AG20443 (cell line): ENCODE measurements around the gene SCAMP3.

Experiments used
- DNase-seq: peaks from one replicate; pipeline ENCODE4 v3.0.0; 2012; ENCODE audit warnings: low spot score, mixed read lengths

Gene SCAMP3

GRCh38 chr1:155285063-155285462 lies 22.9 kb upstream of the SCAMP3 start:
- DNase-seq = no peak

DNA sequence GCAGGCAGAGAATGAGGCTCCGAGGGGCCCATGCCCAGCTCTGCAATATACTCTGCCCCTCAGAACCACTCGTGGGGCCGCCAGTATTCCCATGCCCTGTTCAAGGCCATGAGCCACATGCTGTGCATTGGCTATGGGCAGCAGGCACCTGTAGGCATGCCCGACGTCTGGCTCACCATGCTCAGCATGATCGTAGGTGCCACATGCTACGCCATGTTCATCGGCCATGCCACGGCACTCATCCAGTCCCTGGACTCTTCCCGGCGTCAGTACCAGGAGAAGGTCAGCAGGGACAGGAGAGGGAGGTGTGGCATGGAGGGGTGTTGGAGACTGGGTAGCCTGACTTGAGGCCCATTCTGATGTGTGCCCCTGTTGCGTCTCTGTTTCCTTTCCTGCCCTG lies 22.3 kb upstream of the SCAMP3 start:
- no peak for DNase-seq

- DNase-seq = no peak
Observed at GRCh38 chr1:155282488-155283091, 20.4 kb upstream of the SCAMP3 start.

DNA sequence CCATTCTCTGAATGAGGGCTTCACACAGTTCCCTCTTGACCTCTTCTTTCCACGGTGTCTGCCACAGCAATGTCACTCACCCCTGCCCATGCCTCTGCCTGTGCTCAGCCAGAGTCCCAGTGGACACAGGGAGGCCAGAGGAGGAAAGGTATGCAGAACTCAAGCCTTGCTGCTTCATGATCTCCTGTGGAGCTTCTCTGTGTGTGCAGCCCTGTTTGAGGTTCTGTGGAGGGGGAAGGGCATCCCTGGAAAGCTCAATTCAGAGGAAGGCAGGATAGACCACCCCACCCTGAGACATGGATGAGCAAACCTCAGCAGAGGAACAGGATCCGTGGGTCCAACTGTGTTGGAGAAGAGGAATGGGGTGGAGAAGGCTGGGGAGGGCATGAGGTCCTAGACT lies 17.1 kb upstream of the SCAMP3 start:
- no peak for DNase-seq

- DNase-seq = no peak
Observed at GRCh38 chr1:155278689-155279160, 16.6 kb upstream of the SCAMP3 start.

- DNase-seq = peak; percentile 55
Observed at GRCh38 chr1:155277902-155278688, 15.9 kb upstream of the SCAMP3 start.

- peak; percentile 99 for DNase-seq
Observed at GRCh38 chr1:155277070-155277901, 15.1 kb upstream of the SCAMP3 start, which contains the start of gene HCN3. Gene HCN3 (plus strand): TSS chr1:155277463. CDS start chr1:155277591, 128 bp downstream.

GRCh38 chr1:155273343-155274245 lies 11.4 kb upstream of the SCAMP3 start, which contains the start of gene CLK2:
Gene CLK2 (minus strand): TSS chr1:155273504. CDS start chr1:155270977, 2,527 bp downstream.
- DNase-seq = peak; percentile 97

DNA sequence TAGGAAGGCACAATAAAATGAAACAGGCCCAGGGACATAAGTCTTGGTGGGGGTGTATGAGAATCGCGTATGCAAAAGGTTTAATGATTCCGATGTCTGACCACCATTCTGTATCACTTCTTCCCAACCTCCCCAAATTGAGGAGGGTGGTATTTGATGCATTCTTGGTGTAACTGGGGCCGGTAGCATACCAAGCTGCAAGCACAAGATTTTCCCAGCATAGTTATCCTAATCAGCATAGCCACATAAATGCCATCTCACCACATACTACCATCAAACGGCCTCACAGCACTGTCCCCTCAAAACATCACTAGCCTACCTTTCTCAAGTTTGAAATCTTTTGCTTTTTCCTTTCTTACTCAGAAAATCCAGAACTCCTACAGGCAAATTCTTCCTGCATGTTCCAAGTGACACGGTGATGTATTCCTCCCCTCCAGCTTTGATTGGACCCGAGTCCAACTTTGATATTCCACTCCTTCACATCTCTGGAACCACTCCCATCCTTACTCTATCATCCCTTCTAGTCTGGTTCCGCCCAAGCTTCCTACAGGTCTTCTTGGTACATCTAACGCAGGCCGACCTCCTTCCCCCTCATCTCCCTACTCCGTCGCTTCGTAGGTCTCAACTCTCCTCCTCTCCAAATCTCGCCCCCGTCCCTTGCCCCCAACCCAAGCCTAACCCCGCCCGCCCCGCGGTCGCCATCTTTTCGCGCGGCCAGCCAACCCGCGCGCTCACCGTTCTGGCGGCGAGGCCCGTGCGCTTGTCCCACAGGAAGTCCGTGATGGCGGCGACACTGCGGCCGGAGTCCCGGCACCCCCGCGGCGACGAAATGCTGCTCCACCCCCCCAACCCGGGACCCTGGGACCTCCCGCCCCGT lies 10.5 kb upstream of the SCAMP3 start:
- peak; percentile 55 for DNase-seq

- no peak for DNase-seq
Observed at GRCh38 chr1:155269381-155269780, 7.2 kb upstream of the SCAMP3 start.

GRCh38 chr1:155268630-155269029 lies 6.5 kb upstream of the SCAMP3 start:
- no peak for DNase-seq

- no peak for DNase-seq
Observed at GRCh38 chr1:155267373-155267772, 5.2 kb upstream of the SCAMP3 start.

- DNase-seq = no peak
Observed at GRCh38 chr1:155266553-155266952, 4.4 kb upstream of the SCAMP3 start.

DNA sequence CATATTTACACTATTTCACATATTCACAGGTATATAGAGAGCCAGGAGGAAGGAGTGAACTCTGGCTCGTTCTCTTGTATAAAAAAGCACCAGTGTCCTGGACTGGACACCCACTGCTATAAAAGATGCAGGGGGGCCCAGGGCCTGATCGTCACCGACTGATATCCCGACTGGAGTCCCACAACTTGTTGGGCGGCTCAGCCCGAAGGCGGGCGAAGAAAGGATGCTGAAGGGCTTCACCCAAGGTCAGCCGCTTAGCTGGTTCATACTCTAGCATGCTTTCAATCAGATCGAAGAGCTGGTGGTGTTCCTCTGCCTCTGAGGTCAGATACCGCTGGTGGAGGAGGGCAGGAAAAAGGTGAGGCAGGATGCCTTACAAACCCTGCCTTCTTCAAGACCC lies 907 bp upstream of the SCAMP3 start:
- no peak for DNase-seq

DNA sequence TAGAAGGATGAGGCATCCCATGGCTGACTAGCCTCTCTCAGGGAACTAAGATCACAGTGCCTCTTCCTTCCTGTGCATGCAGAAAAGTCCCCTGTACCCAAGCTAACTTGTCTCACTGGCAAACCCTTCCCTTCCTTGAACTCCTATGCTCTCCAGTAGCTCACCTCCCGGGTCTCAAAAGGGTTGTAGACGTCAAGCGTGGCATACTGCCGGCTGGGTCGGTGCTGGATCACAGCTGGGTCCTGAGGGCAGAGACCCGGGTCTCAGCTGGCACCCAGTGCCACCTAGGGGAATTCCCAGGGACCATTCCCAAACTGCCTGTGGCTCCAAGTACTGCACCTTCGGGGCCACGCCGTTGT lies 688 bp downstream of the SCAMP3 start:
- no peak for DNase-seq

- no peak for DNase-seq
Observed at GRCh38 chr1:155260276-155260675, 1.9 kb downstream of the SCAMP3 start.

DNA sequence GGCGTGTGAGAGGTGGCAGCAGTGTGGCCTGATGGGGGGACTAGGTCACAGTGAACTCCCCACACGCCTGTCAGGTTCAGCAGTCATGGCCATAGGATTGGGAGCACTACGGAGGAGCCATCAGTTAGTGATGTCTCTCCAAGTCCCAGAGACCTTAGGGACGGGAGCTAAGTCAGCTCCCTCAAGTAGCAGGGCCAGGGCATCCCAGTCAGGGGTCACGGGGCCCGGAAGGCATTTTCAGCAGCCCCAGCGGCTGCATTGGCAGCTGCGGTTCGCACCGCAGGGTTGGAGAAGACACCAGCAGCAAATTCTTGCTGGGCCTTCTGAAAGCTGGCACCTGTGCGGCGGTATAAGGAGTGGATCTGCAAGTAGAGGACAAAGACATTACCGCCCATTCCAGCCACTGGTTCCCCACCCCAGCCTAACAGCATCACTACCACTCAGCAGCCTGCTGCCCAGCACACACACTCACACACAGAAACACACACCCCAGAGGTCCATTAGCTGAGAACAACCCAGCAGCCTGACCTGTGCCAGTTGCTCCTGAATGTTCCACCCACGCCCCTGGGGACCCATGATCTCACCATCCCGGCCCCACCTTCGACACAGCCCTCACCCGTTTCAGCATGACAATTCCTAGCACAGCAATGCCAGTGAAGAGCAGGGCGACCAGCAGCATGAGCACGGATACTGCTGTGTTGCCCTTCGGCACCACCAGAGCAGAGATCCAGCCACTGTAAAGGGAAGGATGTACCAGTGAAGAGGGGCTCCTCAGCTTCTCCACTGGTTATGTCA lies 5.9 kb downstream of the SCAMP3 start:
- DNase-seq = no peak

DNA sequence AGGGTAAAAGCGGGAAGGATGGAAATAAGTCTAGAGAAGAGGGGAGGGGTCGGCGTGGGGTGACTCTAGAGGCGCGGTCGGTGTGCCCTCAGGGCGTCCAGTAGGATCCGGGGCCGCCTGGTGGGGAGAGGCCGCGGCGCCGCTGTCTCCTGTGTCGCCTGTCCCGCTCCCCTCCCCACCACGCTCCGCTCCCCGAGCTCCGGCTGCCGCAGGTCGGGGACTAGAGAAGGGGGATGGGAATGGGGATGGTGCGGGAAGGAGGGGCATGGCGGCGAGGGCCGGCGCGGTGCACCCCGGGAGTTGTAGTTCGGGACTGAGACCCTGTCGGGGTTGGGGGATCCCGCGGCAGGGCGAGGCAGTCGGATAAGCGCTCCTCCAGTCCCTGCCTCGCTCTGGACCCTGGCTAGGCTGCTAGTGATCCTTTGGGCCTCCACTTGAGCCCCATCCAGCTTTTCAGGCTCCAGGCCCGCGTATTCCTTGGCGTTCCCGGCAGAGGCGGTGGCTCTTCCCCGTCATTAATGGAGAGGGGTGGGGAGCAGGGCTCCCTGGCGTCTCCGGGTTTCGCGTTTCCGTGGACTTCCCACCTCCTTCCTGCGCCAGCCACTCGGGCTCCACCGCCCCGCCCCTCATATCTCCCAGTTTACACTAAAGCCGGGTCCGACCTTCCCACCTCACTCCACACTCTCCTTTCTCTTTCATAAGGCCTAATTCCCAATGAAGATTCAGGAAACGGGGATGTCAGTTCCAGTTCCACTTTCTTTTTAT lies 6.7 kb downstream of the SCAMP3 start, which contains the start of gene ENTREP3:
TSS of gene ENTREP3 (minus strand) at position 241 of the 765 bp plus-strand sequence. CDS start 606 bp downstream, outside the sequence.
- peak; percentile 92 for DNase-seq
